CD14-positive monocyte (primary cell): ENCODE measurements around the gene CD38. TPM values are rescaled to one million over a fixed set of nuclear protein-coding genes. Genes with fewer than 3 reads are reported as not detected.

Source experiments
- DNase-seq, 3 donors: peaks; one replicate each; pipeline ENCODE4 v3.0.0-alpha.2; 2011 to 2022
- H2AFZ ChIP-seq: 2 replicates; pipeline ENCODE4 v1.6.0; 2012; ENCODE audit warnings: mild to moderate bottlenecking, low read depth, low read length, inconsistent platforms; ENCODE audit not compliant: insufficient read depth, poor library complexity, severe bottlenecking
- H3K27ac ChIP-seq, 2 donors: 1 replicate in 1 of 2; 2 replicates in 1 of 2; pipeline ENCODE4 v1.5.1; 2012 to 2013; ENCODE audit warnings: low read length in 2 of 2, control low read depth in 1 of 2, inconsistent platforms in 1 of 2, low read depth in 1 of 2, mild to moderate bottlenecking in 1 of 2
- H3K27me3 ChIP-seq, 2 donors: one replicate each; pipeline versions ENCODE4 v1.6.0 to v1.6.1; 2011 to 2013; ENCODE audit warnings: low read length in 2 of 2; ENCODE audit not compliant: control insufficient read depth in 2 of 2, insufficient read depth in 2 of 2
- H3K36me3 ChIP-seq, 2 donors: replicated peaks in 1 of 2; 1 replicate in 1 of 2; 2 replicates in 1 of 2; pipeline versions ENCODE4 v1.5.1 to v1.6.1; 2012 to 2013; ENCODE audit warnings: low read length in 2 of 2, control low read depth in 1 of 2, inconsistent platforms in 1 of 2, mild to moderate bottlenecking in 1 of 2; ENCODE audit not compliant: insufficient read depth in 2 of 2, control insufficient read depth in 1 of 2
- H3K4me1 ChIP-seq, 2 donors: 1 replicate in 1 of 2; 2 replicates in 1 of 2; pipeline versions ENCODE4 v1.5.1 to v1.6.1; 2012 to 2013; ENCODE audit warnings: low read length in 2 of 2, control low read depth in 1 of 2, inconsistent platforms in 1 of 2, mild to moderate bottlenecking in 1 of 2, moderate library complexity in 1 of 2; ENCODE audit not compliant: insufficient read depth in 2 of 2, control insufficient read depth in 1 of 2
- H3K4me2 ChIP-seq: replicated peaks from 2 replicates; pipeline ENCODE3; 2012; ENCODE audit warnings: low read length, moderate library complexity, mild to moderate bottlenecking; ENCODE audit not compliant: poor library complexity, severe bottlenecking; ENCODE audit errors: extremely low read depth
- H3K4me3 ChIP-seq, 3 experiments: fragments of 200-600 bp in 1 of 3; sonication (generic) in 1 of 3; replicated peaks in 1 of 3; 1 replicate in 2 of 3; 2 replicates in 1 of 3; pipeline ENCODE4 v1.5.1; 2011 to 2013; ENCODE audit warnings: low read length in 3 of 3, mild to moderate bottlenecking in 3 of 3, control low read depth in 2 of 3, low read depth in 2 of 3, inconsistent platforms in 1 of 3, moderate library complexity in 1 of 3
- H3K79me2 ChIP-seq: 2 replicates; pipeline ENCODE4 v1.6.0; 2012; ENCODE audit warnings: mild to moderate bottlenecking, control low read depth, inconsistent platforms, low read length, moderate library complexity; ENCODE audit not compliant: insufficient read depth
- H3K9ac ChIP-seq: 2 replicates; pipeline ENCODE4 v1.6.0; 2017; ENCODE audit warnings: low read length, mild to moderate bottlenecking; ENCODE audit not compliant: insufficient read depth, poor library complexity, severe bottlenecking
- H3K9me3 ChIP-seq, 2 donors: replicated peaks in 1 of 2; 1 replicate in 1 of 2; 2 replicates in 1 of 2; pipeline versions ENCODE4 v1.5.1 to v1.6.1; 2012 to 2013; ENCODE audit warnings: low read length in 2 of 2, control low read depth in 1 of 2; ENCODE audit not compliant: control insufficient read depth in 1 of 2, insufficient read depth in 1 of 2
- H4K20me1 ChIP-seq: 2 replicates; pipeline ENCODE4 v1.6.0; 2012; ENCODE audit warnings: mild to moderate bottlenecking, low read length, control low read depth, moderate library complexity; ENCODE audit not compliant: insufficient read depth
- H3K27ac Mint-ChIP-seq, 7 donors: one replicate each; pipeline ENCODE4 v1.8.0; 2020; ENCODE audit warnings: mild to moderate bottlenecking in 7 of 7, mixed read lengths in 7 of 7, moderate library complexity in 6 of 7, inconsistent platforms in 2 of 7
- H3K27me3 Mint-ChIP-seq, 3 donors: one replicate each; pipeline ENCODE4 v1.8.0; 2021 to 2022; ENCODE audit warnings: low read depth in 3 of 3, mild to moderate bottlenecking in 3 of 3, mixed read lengths in 3 of 3, moderate library complexity in 3 of 3, inconsistent platforms in 1 of 3
- H3K36me3 Mint-ChIP-seq, 2 donors: one replicate each; pipeline ENCODE4 v1.8.0; 2020; ENCODE audit warnings: mixed read lengths in 2 of 2, inconsistent platforms in 1 of 2, mild to moderate bottlenecking in 1 of 2
- H3K4me1 Mint-ChIP-seq: one replicate; pipeline ENCODE4 v1.8.0; 2020; ENCODE audit warnings: mild to moderate bottlenecking, mixed read lengths
- H3K4me3 Mint-ChIP-seq, 2 donors: one replicate each; pipeline ENCODE4 v1.8.0; 2020; ENCODE audit warnings: mild to moderate bottlenecking in 2 of 2, mixed read lengths in 2 of 2, moderate library complexity in 1 of 2
- H3K9me3 Mint-ChIP-seq, 7 donors: one replicate each; pipeline ENCODE4 v1.8.0; 2020 to 2022; ENCODE audit warnings: mixed read lengths in 7 of 7, mild to moderate bottlenecking in 6 of 7, moderate library complexity in 6 of 7, inconsistent platforms in 2 of 7
- WGBS: methylation state at CpG from one replicate; pipeline ENCODE4 v1.1.5; 2013; ENCODE audit warnings: missing lambda C conversion rate; ENCODE audit not compliant: insufficient coverage; 5-methylcytosine and 5-hydroxymethylcytosine counted together
- intact Hi-C, 2 donors: fragments of 100-400 bp; cut with micrococcal nuclease; formaldehyde crosslinking; loops; one replicate each; pipeline versions ENCODE4 v1.15.0 to v1.15.1; 2023
- polyA plus RNA-seq, 3 donors: library from polyadenylated mRNA; depleted of rRNA in 1 of 3; unstranded in 2 of 3; stranded (reverse) in 1 of 3; fragments of 300-500 nt in 2 of 3; fragments of >200 nt in 1 of 3; fragmentation: Illumina TruSeq in 2 of 3; gene quantifications; 1 replicate in 2 of 3; 2 replicates in 1 of 3; pipeline ENCODE4 v1.2.3, GENCODE V29; 2012 to 2021
- TF ChIP-seq, protein P1 (sequence below): fragments of 200-600 bp; IDR thresholded peaks from one replicate; pipeline ENCODE4 v1.8.0; 2022; ENCODE audit warnings: antibody characterized with exemption, mild to moderate bottlenecking

Gene CD38
- polyA plus RNA-seq, 3 donors: 2.3 to 4.4 (median 3.0) TPM

DNA sequence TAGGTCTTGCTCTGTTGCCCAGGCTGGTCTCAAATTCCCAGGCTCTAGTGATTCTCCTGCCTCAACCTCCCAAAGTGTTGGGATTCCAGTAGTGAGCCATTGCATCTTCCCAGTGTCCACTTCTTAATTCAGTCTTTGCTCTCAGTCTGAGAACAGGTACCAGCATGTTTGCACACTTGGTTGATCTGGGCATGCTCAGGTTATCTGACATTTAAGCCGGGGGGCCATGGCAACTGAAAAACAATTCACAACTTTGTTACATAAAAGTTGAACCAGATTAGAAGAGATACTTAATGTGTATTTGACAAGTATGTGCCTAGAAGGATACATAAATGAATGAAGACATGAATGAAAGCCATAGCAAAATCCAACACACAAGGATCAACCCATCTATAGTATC, 121.4 kb downstream of the CD38 start:
- no peak for DNase-seq
- no peak overlapping the region for H2AFZ ChIP-seq
- no peaks in the 10 kb centered on the region for H3K79me2 ChIP-seq
- no peak overlapping the region for H3K4me3 Mint-ChIP-seq
- no peak overlapping the region for H3K4me3 ChIP-seq
- H4K20me1 ChIP-seq: no peaks in the 10 kb centered on the region
- no peak overlapping the region for H3K4me2 ChIP-seq
- H3K36me3 ChIP-seq: no peaks in the 10 kb centered on the region
- intact Hi-C loops: no loop called here
- H3K4me1 Mint-ChIP-seq: peaks cover 50% of the 10 kb centered on the region
- WGBS: no CpG with 5 or more reads among the region's 1 CpG
- H3K9me3 Mint-ChIP-seq: peaks cover 2 to 9% (median 3%) of the 10 kb centered on the region in 7 donors
- no peaks in the 10 kb centered on the region for H3K27me3 ChIP-seq
- H3K27me3 Mint-ChIP-seq: peaks cover 0 to 4% (median 0%) of the 10 kb centered on the region in 3 donors
- peaks cover 0 to 2% of the 10 kb centered on the region in 2 donors for H3K36me3 Mint-ChIP-seq
- peaks cover 34 to 49% of the 10 kb centered on the region in 2 donors for H3K4me1 ChIP-seq
- H3K27ac ChIP-seq: no peak overlapping the region
- no peak overlapping the region for H3K9ac ChIP-seq
- no peaks in the 10 kb centered on the region for H3K9me3 ChIP-seq
- H3K27ac Mint-ChIP-seq: no peak overlapping the region
- TF ChIP-seq, protein P1, sequence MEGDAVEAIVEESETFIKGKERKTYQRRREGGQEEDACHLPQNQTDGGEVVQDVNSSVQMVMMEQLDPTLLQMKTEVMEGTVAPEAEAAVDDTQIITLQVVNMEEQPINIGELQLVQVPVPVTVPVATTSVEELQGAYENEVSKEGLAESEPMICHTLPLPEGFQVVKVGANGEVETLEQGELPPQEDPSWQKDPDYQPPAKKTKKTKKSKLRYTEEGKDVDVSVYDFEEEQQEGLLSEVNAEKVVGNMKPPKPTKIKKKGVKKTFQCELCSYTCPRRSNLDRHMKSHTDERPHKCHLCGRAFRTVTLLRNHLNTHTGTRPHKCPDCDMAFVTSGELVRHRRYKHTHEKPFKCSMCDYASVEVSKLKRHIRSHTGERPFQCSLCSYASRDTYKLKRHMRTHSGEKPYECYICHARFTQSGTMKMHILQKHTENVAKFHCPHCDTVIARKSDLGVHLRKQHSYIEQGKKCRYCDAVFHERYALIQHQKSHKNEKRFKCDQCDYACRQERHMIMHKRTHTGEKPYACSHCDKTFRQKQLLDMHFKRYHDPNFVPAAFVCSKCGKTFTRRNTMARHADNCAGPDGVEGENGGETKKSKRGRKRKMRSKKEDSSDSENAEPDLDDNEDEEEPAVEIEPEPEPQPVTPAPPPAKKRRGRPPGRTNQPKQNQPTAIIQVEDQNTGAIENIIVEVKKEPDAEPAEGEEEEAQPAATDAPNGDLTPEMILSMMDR: no peak

DNA sequence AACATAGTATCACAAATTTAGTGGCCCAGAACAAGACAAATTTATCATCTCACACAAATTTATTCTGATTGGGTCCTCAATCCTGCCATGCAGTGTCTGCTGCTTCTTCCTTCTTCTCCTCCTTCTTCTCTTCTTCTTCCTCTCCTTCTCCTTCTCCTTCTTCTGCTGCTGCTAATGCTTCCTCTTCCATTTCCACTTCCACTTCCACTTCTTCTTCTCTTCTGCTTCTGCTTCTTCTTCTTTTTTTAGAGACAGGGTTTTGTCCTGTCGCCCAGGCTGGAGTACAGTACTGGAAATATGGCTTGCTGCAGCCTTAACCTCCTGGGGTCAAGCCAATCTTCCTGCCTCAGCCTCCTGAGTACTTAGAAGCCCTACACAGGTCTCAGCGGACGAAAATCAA, 122.9 kb downstream of the CD38 start:
- H3K9me3 Mint-ChIP-seq: peaks cover 3 to 13% (median 7%) of the 10 kb centered on the region in 7 donors
- Histone ChIP-seq H3K4me2 (peak overlapping the region; percentile 1), H4K20me1 (no peaks in the 10 kb centered on the region), H3K79me2 (no peaks in the 10 kb centered on the region), H3K4me1 (peaks cover 36 to 51% of the 10 kb centered on the region in 2 donors), H3K27ac (peak overlapping the region in 1 of 2 donors; percentile 68), H3K4me3 (peak overlapping the region in 1 of 3 experiments; percentile 19), H3K27me3 (no peaks in the 10 kb centered on the region), H3K36me3 (no peaks in the 10 kb centered on the region), H3K9me3 (no peaks in the 10 kb centered on the region), H2AFZ (no peak overlapping the region), H3K9ac (no peak overlapping the region)
- intact Hi-C loops: no loop called here
- peak overlapping the region; percentile 78 to 96 (median 87) for H3K27ac Mint-ChIP-seq
- peaks cover 0 to 6% (median 0%) of the 10 kb centered on the region in 3 donors for H3K27me3 Mint-ChIP-seq
- H3K4me3 Mint-ChIP-seq: peak overlapping the region in 1 of 2 donors; percentile 21
- H3K36me3 Mint-ChIP-seq: peaks cover 0 to 6% of the 10 kb centered on the region in 2 donors
- TF ChIP-seq, protein P1: no peak
- peaks cover 55% of the 10 kb centered on the region for H3K4me1 Mint-ChIP-seq
- WGBS: 0% methylated on average over 1 of the region's 3 CpGs
- DNase-seq: peak in 2 of 3 donors; percentile 34 to 40
